Embryonic facial prominence (tissue), 1 donor: Measurements from ENCODE around the gene BTBD9.
A peak's percentile ranks its signal among the peaks of the same experiment; 100 is the strongest.
"Not testable (repeated sequence)": the region's sequence is repeated elsewhere in the genome, so short reads cannot be mapped to it uniquely, and the experiment has no call there.

Experiments used
- DNase-seq: peaks from one replicate; pipeline ENCODE4 v3.0.0-alpha.2; 2016; ENCODE audit errors: extremely low spot score

Gene BTBD9

DNA sequence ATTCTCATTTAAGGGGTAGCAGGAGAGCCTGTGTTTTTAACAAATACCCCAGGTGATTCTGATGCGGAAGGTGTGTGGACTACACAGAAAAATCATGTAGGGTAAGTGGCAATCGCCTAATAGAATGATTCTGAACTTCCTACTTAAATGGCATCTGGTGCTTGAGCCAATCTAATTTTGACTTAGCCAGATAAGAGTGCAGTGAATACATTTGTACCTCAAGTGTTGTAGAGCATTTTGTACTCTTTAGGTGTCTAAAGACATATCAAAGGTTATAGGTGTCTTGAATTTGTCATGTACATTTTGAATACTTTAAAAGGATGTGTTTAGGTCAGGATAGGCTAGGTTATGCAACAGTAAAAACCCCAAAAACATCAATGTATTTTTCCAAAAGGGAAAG lies 10.0 kb upstream of the BTBD9 start:
- no peak for DNase-seq

- no peak for DNase-seq
These were observed 8.9 kb upstream of the BTBD9 start for GRCh38 chr6:38648629-38649028.

GRCh38 chr6:38646166-38646878 lies 6.6 kb upstream of the BTBD9 start:
- DNase-seq, result no peak

GRCh38 chr6:38644951-38645350 lies 5.2 kb upstream of the BTBD9 start:
- no peak for DNase-seq

DNA sequence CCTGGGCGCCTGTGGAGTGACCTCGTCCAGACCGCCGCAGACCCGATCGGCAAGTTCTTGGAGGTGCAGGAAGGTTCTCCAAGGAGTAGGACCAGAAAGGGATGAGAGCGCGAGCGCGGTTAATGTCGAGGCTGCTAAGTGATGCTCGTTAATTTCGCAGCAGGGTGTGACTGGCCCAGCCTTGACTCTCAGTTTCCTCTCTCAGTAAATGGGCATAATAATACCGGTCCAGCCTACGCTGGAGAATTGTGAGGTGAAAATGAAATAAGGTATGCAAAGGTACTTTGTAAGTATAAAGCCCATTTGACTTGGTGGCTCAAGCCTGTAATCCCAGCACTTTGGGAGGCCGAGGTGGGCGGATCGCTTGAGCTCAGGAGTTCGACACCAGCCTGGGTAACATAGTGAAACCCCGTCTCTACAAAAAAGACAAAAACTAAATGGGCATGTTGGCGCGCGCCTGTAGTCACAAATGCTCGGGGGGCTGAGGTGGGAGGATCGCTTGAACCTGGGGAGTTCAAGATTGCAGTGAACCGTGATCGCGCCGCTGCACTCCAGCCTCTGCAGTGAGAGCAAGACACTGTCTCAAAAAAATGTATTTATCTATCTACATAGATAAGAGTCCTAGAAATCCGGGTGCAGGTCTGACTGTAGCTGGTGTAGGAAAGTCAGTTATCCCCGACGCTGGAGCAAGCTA lies 634 bp upstream of the BTBD9 start:
- peak; percentile 66 for DNase-seq

- DNase-seq, result peak; percentile 7
These were observed 710 bp downstream of the BTBD9 start for GRCh38 chr6:38638941-38639497.

- DNase-seq, result no peak
These were observed 2.0 kb downstream of the BTBD9 start for GRCh38 chr6:38637756-38638155.

- DNase-seq, result no peak
These were observed 3.7 kb downstream of the BTBD9 start for GRCh38 chr6:38636027-38636426.

- DNase-seq, result no peak
These were observed 5.2 kb downstream of the BTBD9 start for GRCh38 chr6:38634518-38634917.

- no peak for DNase-seq
These were observed 7.2 kb downstream of the BTBD9 start for GRCh38 chr6:38632490-38632889.

- no peak for DNase-seq
These were observed 8.4 kb downstream of the BTBD9 start for GRCh38 chr6:38631186-38631783.

DNA sequence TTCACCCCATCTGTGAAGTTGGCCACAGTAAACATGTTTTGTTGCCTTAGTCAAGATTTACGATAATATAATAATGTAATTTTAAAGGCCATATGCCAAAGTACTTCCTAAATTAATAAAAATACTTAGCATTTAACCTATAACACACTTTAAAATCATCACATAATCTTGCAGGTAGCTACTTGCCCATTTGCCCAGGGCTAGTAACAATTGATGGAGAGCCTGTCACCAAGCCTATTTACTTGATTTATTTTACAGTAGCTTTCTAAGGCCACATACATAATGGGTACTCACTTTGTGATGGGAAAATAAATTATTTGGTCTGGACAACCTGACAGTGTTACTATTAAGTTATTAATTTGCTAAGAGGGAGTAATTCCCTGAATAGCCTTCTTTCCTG lies 14.5 kb downstream of the BTBD9 start:
- no peak for DNase-seq

- DNase-seq, result not testable (repeated sequence)
These were observed 20.4 kb downstream of the BTBD9 start for GRCh38 chr6:38619342-38619741.

DNA sequence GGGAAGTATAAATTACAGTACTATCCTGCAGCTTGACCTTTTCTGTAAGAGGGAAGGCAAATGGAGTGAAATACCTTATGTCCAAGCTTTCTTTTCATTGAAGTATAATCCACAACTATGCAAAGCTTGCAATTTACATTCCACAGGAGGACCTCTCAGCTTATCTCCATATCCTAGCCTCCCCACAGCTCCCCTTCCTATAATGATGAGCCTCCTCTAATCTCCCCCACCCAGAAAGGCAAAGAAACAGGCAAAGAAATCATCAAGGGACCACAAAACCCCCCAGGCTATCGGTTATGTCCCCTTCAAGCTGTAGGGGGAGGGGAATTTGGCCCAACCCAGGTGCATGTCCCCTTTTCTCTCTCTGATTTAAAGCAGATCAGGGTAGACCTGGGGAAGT lies 21.4 kb downstream of the BTBD9 start:
- not testable (repeated sequence) for DNase-seq

DNA sequence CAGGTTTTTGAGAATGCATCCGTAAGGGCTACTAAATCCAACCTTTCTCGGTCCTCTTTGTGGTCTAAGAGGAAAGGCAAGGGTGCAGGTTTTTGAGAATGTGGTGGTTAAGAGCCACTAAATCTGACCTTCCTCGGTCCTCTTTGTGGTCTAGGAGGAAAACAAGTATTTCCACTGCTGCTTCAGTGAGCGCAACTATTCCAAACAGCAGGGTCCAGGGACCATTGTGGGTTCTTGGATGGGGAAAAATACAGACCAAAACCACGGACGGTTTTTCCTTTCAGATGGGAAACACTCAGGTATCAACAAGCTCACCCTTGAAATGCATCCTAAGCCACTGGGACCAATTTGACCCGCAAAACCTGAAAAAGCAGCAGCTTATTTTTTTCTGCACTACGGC lies 21.9 kb downstream of the BTBD9 start:
- DNase-seq, result no peak

GRCh38 chr6:38612143-38612965 lies 27.4 kb downstream of the BTBD9 start:
- no peak for DNase-seq

DNA sequence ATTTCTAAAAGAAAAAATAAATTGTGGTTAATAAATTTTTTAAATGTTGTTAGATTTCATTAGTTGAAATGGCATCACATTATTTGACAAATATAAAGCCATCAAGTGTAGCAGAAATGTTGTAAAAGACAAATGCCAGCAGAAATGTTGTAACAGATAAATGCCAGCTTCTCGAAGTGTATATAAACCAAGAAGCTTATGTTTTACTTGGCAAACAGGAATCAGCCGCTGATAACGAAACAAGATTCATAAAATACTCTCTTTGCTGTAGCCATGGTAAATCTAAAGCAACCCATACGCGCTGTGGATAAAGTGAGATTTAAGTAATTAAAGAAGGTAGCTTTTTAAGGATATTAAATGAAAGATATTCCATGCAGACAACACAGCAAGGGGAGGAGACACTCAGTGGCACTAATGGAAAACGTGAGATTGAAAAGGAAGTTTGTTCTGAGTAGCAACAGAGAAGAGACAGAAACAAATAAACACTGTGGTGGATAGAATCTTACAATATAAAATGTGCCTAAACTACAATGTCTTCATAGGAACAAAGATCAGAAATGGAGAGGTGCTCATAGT lies 29.6 kb downstream of the BTBD9 start:
- no peak for DNase-seq

DNA sequence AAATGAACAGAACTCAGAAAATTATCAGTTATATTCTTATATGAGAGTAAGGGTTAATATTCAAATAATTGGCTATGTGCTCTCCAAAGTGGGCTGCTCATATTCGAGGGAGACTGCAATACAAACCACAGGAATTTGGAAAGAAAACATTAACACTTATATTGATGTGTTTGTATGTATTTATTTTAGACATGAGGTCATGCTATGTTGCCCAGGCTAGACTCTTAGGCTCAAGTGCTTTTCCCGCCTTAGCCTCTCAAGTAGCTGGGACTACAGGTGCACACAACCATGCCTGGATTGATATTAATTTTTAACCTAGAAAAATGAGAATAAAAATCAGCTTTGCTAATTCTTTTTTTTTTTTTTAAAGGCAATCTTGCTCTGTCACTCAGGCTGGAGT lies 35.0 kb downstream of the BTBD9 start:
- DNase-seq, result no peak

DNA sequence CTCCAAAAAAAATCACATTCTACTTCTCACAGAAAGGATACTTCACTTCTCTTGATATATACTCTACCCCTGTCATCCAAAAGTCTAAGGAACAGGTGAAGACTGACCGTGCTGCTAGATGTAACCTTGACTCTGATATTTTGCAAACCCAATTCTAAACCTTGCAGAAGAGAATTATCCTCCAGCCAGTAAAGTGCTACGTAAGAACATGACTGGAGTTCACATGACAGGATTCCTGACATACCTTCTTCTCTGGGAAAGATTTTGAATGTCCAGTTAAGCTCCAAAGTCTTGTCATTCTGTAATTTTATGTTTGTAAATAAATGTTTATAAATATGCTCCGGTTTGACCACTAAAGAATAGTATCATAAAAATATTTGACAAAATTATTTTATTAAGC lies 35.8 kb downstream of the BTBD9 start:
- no peak for DNase-seq

- no peak for DNase-seq
These were observed 36.2 kb downstream of the BTBD9 start for GRCh38 chr6:38603496-38603895.

DNA sequence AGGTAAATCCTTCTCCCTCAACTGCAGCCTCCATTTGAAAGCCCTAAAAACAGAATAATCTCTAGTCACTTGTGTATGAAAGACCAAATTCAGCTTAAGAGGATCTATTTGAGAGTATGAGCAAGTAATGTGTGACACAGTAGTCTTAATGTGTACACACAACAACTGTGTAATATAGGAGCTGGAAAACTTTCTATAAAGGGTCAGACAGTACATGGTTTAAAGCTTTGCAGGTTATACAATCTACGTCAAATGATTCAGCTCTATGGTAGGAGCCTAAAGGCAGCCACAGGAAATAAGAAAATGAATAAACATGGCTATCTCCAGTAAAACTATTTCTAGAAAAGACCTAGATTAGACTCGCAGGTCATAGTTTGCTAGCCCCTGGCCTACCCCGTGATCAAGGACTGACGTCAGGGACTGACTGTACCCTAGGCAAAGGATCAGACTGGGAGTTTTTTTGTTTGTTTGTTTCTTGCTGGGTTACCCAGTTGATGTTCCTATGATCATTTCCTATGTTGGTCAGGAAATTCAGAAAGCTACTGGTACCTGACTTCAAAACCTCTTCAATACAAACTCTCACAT lies 39.7 kb downstream of the BTBD9 start:
- DNase-seq, result no peak
